Lung (tissue), 12 donors: ENCODE results near the gene MLYCD. TPM values are rescaled to one million over a fixed set of nuclear protein-coding genes. Genes with fewer than 3 reads are reported as not detected.
"Not testable (repeated sequence)": the region's sequence is repeated elsewhere in the genome, so short reads cannot be mapped to it uniquely, and the experiment has no call there.

Experiments
- ATAC-seq: fragments of 200-7000 bp; cut with Tn5 transposase; one replicate; pipeline ENCODE4 v1.9.1; 2020; ENCODE audit warnings: moderate number of reproducible peaks; ENCODE audit not compliant: insufficient read depth, low FRiP score
- DNase-seq, 3 donors: peaks; one replicate each; pipeline ENCODE4 v3.0.0-alpha.2; 2013 to 2017
- H3K27ac ChIP-seq, 2 donors: one replicate each; pipeline ENCODE4 v1.5.1; 2013; ENCODE audit warnings: mild to moderate bottlenecking in 2 of 2, moderate library complexity in 2 of 2, control low read depth in 1 of 2, inconsistent platforms in 1 of 2, low read depth in 1 of 2, low read length in 1 of 2
- H3K27me3 ChIP-seq, 3 donors: one replicate each; pipeline ENCODE4 v1.5.1; 2013; ENCODE audit warnings: low read length in 2 of 3; ENCODE audit not compliant: control insufficient read depth in 3 of 3, insufficient read depth in 3 of 3
- H3K36me3 ChIP-seq, 4 donors: one replicate each; pipeline ENCODE4 v1.5.1; 2013; ENCODE audit warnings: low read length in 4 of 4, mild to moderate bottlenecking in 1 of 4, moderate library complexity in 1 of 4; ENCODE audit not compliant: control insufficient read depth in 4 of 4, insufficient read depth in 4 of 4
- H3K4me1 ChIP-seq, 5 donors: one replicate each; pipeline ENCODE4 v1.5.1; 2013; ENCODE audit warnings: low read length in 5 of 5, mild to moderate bottlenecking in 2 of 5, moderate library complexity in 1 of 5; ENCODE audit not compliant: control insufficient read depth in 5 of 5, insufficient read depth in 5 of 5
- H3K4me3 ChIP-seq: one replicate; pipeline ENCODE4 v1.5.1; 2013; ENCODE audit warnings: mild to moderate bottlenecking, control low read depth, moderate library complexity
- H3K9ac ChIP-seq, 2 donors: one replicate each; pipeline ENCODE4 v1.5.1; 2013; ENCODE audit warnings: low read length in 2 of 2, control low read depth in 1 of 2; ENCODE audit not compliant: insufficient read depth in 1 of 2
- H3K9me3 ChIP-seq, 4 donors: one replicate each; pipeline ENCODE4 v1.5.1; 2013; ENCODE audit warnings: low read length in 3 of 4, mild to moderate bottlenecking in 1 of 4, moderate library complexity in 1 of 4; ENCODE audit not compliant: control insufficient read depth in 4 of 4, insufficient read depth in 3 of 4
- CTCF ChIP-seq: IDR thresholded peaks from 2 replicates; pipeline ENCODE4 v1.5.1; 2012; ENCODE audit warnings: mild to moderate bottlenecking; ENCODE audit errors: control extremely low read depth, extremely low read depth
- WGBS, 2 donors: extraction: QIAGEN DNeasy Blood & Tissue Kit; methylation state at CpG; one replicate each; pipeline ENCODE4 v1.1.7; 2013; 5-methylcytosine and 5-hydroxymethylcytosine counted together
- polyA plus RNA-seq, 2 donors: library from polyadenylated mRNA; stranded (reverse); fragments of 200-250 nt; gene quantifications; one replicate each; pipeline ENCODE4 v1.2.1, GENCODE V29; 2013
- total RNA-seq, 2 donors: library from RNA; depleted of rRNA in 1 of 2; stranded (reverse); fragments of >200 nt in 1 of 2; gene quantifications; one replicate each; pipeline ENCODE4 v1.2.1, GENCODE V29; 2014 to 2021
- donor health status: control.
- donor health status: control.
- donor health status: Bipolar disorder and iron deficiency.
- donor health status: healthy.
- donor health status: DM: yes; HTN: yes; CAD: no.

Gene MLYCD
- total and polyA plus RNA-seq, 4 donors: 2.0 to 9.1 (median 4.8) TPM

GRCh38 chr16:83940630-83941378 lies 41.9 kb downstream of the MLYCD start:
- TF ChIP-seq CTCF: no peak
- H3K36me3 ChIP-seq: no peaks in the 10 kb centered on the region
- no peak overlapping the region for H3K4me3 ChIP-seq
- H3K9ac ChIP-seq: no peak overlapping the region
- H3K27me3 ChIP-seq: no peaks in the 10 kb centered on the region
- 86% methylated on average over 28 of the region's 28 CpGs for WGBS, 2 donors
- H3K27ac ChIP-seq: no peak overlapping the region
- H3K9me3 ChIP-seq: no peaks in the 10 kb centered on the region
- no peak for DNase-seq
- peaks cover 0 to 7% (median 0%) of the 10 kb centered on the region in 5 donors for H3K4me1 ChIP-seq
- ATAC-seq: no peak

GRCh38 chr16:83941546-83941945 lies 42.6 kb downstream of the MLYCD start:
- WGBS, 2 donors: 97% methylated on average over 9 of the region's 9 CpGs
- H3K27ac ChIP-seq, H3K9ac ChIP-seq, H3K9me3 ChIP-seq, H3K36me3 ChIP-seq, ATAC-seq, H3K4me1 ChIP-seq, DNase-seq, H3K4me3 ChIP-seq, H3K27me3 ChIP-seq: not testable (repeated sequence)

- no peak overlapping the region for H3K27ac ChIP-seq
- TF ChIP-seq CTCF: no peak
- ATAC-seq: no peak
- no peaks in the 10 kb centered on the region for H3K27me3 ChIP-seq
- no peak overlapping the region for H3K9ac ChIP-seq
- WGBS, 2 donors: 87 to 89% methylated on average over 14 of the region's 14 CpGs
- no peaks in the 10 kb centered on the region for H3K9me3 ChIP-seq
- no peak overlapping the region for H3K4me3 ChIP-seq
- peaks cover 0 to 7% (median 0%) of the 10 kb centered on the region in 5 donors for H3K4me1 ChIP-seq
- no peak for DNase-seq
- H3K36me3 ChIP-seq: no peaks in the 10 kb centered on the region
These were observed 43.2 kb downstream of the MLYCD start for GRCh38 chr16:83942074-83942473.

- Histone ChIP-seq H3K36me3 (no peaks in the 10 kb centered on the region), H3K27ac (peak overlapping the region in 1 of 2 donors; percentile 2), H3K4me1 (peaks cover 0 to 7% (median 0%) of the 10 kb centered on the region in 5 donors), H3K4me3 (no peak overlapping the region), H3K9me3 (no peaks in the 10 kb centered on the region), H3K9ac (no peak overlapping the region), H3K27me3 (no peaks in the 10 kb centered on the region)
- DNase-seq (no peak), ATAC-seq (no peak)
- 66 to 76% methylated on average over 11 of the region's 11 CpGs for WGBS, 2 donors
- no peak for TF ChIP-seq CTCF
These were observed 44.0 kb downstream of the MLYCD start for GRCh38 chr16:83942815-83943515.
